B cell (primary cell): ENCODE results near the gene TMC1. TPM values are rescaled to one million over a fixed set of nuclear protein-coding genes. Genes with fewer than 3 reads are reported as not detected.

ENCODE experiments used
- ATAC-seq: fragments of 200-7000 bp; cut with Tn5 transposase; one replicate; pipeline ENCODE4 v1.10.0; 2021; ENCODE audit warnings: low read depth, mild to moderate bottlenecking, moderate number of reproducible peaks, moderate library complexity
- CTCF ChIA-PET: fragments of 350-600 bp; sonication (Branson Sonifier 250); formaldehyde crosslinking; loops from one replicate; lab custom pipeline; 2021; ENCODE audit warnings: antibody characterized with exemption, inconsistent platforms; lab: Charles Lee
- POLR2A ChIA-PET: fragments of 350-600 bp; sonication (Branson Sonifier 250); formaldehyde crosslinking; loops from one replicate; lab custom pipeline; 2021; ENCODE audit warnings: antibody characterized with exemption; lab: Charles Lee
- DNase-seq: peaks from one replicate; pipeline ENCODE4 v3.0.0; 2013
- H2AFZ ChIP-seq: 2 replicates; pipeline ENCODE4 v1.6.1; 2012; ENCODE audit warnings: mild to moderate bottlenecking, low read depth, low read length; ENCODE audit not compliant: insufficient read depth, poor library complexity, severe bottlenecking
- H3K27ac ChIP-seq, 2 donors: 1 replicate in 1 of 2; 2 replicates in 1 of 2; pipeline ENCODE4 v1.5.1; 2012 to 2013; ENCODE audit warnings: low read length in 2 of 2, mild to moderate bottlenecking in 2 of 2, moderate library complexity in 1 of 2
- H3K27me3 ChIP-seq, 4 experiments: fragments of 200-600 bp in 1 of 4; sonication (generic) in 1 of 4; replicated peaks in 1 of 4; 1 replicate in 2 of 4; 2 replicates in 2 of 4; pipeline versions ENCODE4 v1.6.1 to v1.7.0; 2013 to 2016; ENCODE audit warnings: low read length in 3 of 4, mild to moderate bottlenecking in 2 of 4, mixed read lengths in 1 of 4, moderate library complexity in 1 of 4; ENCODE audit not compliant: insufficient read depth in 4 of 4, control insufficient read depth in 3 of 4; ENCODE audit errors: control extremely low read depth in 1 of 4
- H3K36me3 ChIP-seq, 2 experiments: replicated peaks in 1 of 2; 1 replicate in 1 of 2; 2 replicates in 1 of 2; pipeline versions ENCODE4 v1.6.1 to v1.7.1; 2013; ENCODE audit warnings: low read length in 1 of 2; ENCODE audit not compliant: insufficient read depth in 2 of 2, control insufficient read depth in 1 of 2; ENCODE audit errors: control extremely low read depth in 1 of 2, extremely low read depth in 1 of 2
- H3K4me1 ChIP-seq, 2 donors: fragments of 200-600 bp in 1 of 2; sonication (generic) in 1 of 2; 1 replicate in 1 of 2; 2 replicates in 1 of 2; pipeline versions ENCODE4 v1.5.1 to v1.6.1; 2013 to 2017; ENCODE audit warnings: low read length in 2 of 2; ENCODE audit not compliant: control insufficient read depth in 2 of 2, insufficient read depth in 2 of 2
- H3K4me2 ChIP-seq: replicated peaks from 2 replicates; pipeline ENCODE3; 2012; ENCODE audit warnings: mild to moderate bottlenecking, low read depth, low read length; ENCODE audit not compliant: poor library complexity, severe bottlenecking
- H3K4me3 ChIP-seq, 5 experiments: fragments of 200-600 bp in 1 of 5; sonication (generic) in 1 of 5; 1 replicate in 3 of 5; 2 replicates in 2 of 5; pipeline versions ENCODE4 v1.5.1 to v1.7.0; 2011 to 2016; ENCODE audit warnings: low read length in 4 of 5, mild to moderate bottlenecking in 4 of 5, low read depth in 2 of 5, control low read depth in 1 of 5, moderate library complexity in 1 of 5; ENCODE audit not compliant: insufficient read depth in 1 of 5; ENCODE audit errors: control extremely low read depth in 1 of 5, extremely low read depth in 1 of 5
- H3K79me2 ChIP-seq: fragments of 200-600 bp; sonication (generic); one replicate; pipeline ENCODE4 v1.6.0; 2016; ENCODE audit warnings: low read length; ENCODE audit not compliant: control insufficient read depth, insufficient read depth
- H3K9ac ChIP-seq: fragments of 200-600 bp; sonication (generic); 2 replicates; pipeline ENCODE4 v1.6.1; 2017; ENCODE audit warnings: mild to moderate bottlenecking, low read length, moderate library complexity
- H3K9me3 ChIP-seq, 3 donors: one replicate each; pipeline versions ENCODE4 v1.6.1 to v1.7.1; 2013; ENCODE audit warnings: low read length in 2 of 3; ENCODE audit not compliant: control insufficient read depth in 2 of 3, insufficient read depth in 1 of 3; ENCODE audit errors: control extremely low read depth in 1 of 3
- H4K20me1 ChIP-seq: 2 replicates; pipeline ENCODE4 v1.6.0; 2012; ENCODE audit warnings: mild to moderate bottlenecking, low read length; ENCODE audit not compliant: insufficient read depth, control insufficient read depth, poor library complexity, severe bottlenecking
- H3K27ac Mint-ChIP-seq: one replicate; pipeline ENCODE4 v1.8.0; 2021; ENCODE audit warnings: mixed read lengths
- H3K27me3 Mint-ChIP-seq: one replicate; pipeline ENCODE4 v1.8.0; 2021; ENCODE audit warnings: mixed read lengths
- H3K4me1 Mint-ChIP-seq: one replicate; pipeline ENCODE4 v1.8.0; 2021; ENCODE audit warnings: mixed read lengths
- H3K4me3 Mint-ChIP-seq: one replicate; pipeline ENCODE4 v1.8.0; 2021; ENCODE audit warnings: mixed read lengths
- H3K9me3 Mint-ChIP-seq: one replicate; pipeline ENCODE4 v1.8.0; 2022; ENCODE audit warnings: mixed read lengths; ENCODE audit not compliant: insufficient read depth
- EZH2 ChIP-seq: IDR thresholded peaks from 2 replicates; pipeline ENCODE4 v1.6.1; 2012; ENCODE audit warnings: borderline replicate concordance, low read depth, mild to moderate bottlenecking, moderate library complexity, low read length; ENCODE audit not compliant: insufficient read depth, poor library complexity, severe bottlenecking
- WGBS: methylation state at CpG from one replicate; pipeline ENCODE4 v1.1.5; 2013; ENCODE audit warnings: missing lambda C conversion rate; ENCODE audit not compliant: insufficient coverage; 5-methylcytosine and 5-hydroxymethylcytosine counted together
- intact Hi-C: fragments of 100-400 bp; cut with micrococcal nuclease; formaldehyde crosslinking; loops from one replicate; pipeline ENCODE4 v1.10.0; 2022
- polyA plus RNA-seq: library from polyadenylated mRNA; depleted of rRNA; stranded (reverse); fragments of >200 nt; gene quantifications from 2 replicates; pipeline ENCODE4 v1.2.3, GENCODE V29; 2012
- total RNA-seq, 2 donors: library from RNA; stranded (reverse); fragments of 120-200 nt in 1 of 2; gene quantifications; 1 replicate in 1 of 2; 2 replicates in 1 of 2; pipeline versions ENCODE4 v1.2.3 to v1.2.4, GENCODE V29; 2013 to 2022
- TF ChIP-seq, protein P1 (sequence below): fragments of 200-600 bp; IDR thresholded peaks from one replicate; pipeline ENCODE4 v1.8.0; 2022; ENCODE audit warnings: antibody characterized with exemption, mild to moderate bottlenecking

TMC1 gene
- total and polyA plus RNA-seq, 2 donors (not counting 1 experiment from before 2014, with no cell fraction given) = not detected

DNA sequence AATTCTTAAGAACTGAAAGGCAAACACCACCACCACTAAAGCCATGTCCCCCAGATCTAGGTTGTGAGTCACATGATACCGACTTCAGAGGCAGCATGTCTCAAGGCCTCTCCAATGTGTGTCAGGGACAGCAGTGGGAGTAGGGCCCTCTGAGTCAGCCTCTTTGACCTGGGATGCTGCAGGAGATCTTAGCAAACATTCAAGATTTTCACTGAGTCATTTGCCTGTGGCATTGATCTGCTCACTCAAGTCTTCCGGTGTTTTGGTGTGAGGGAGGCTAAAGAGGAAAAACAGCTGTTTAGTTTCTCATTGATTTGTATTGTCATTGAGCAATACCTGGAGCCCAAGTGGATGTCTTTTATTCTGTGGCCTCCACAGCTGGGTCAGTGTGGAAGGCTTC is 36.1 kb downstream of the TMC1 start:
- ChIA-PET POLR2A (no interaction called here), CTCF (no interaction called here)
- H3K4me3 Mint-ChIP-seq = no peak overlapping the region
- Histone ChIP-seq H3K9ac (no peak overlapping the region), H3K4me3 (no peak overlapping the region), H3K9me3 (no peaks in the 10 kb centered on the region), H3K79me2 (no peaks in the 10 kb centered on the region), H4K20me1 (no peaks in the 10 kb centered on the region), H3K27ac (no peak overlapping the region), H3K4me1 (no peaks in the 10 kb centered on the region), H3K27me3 (peaks cover 0 to 3% (median 0%) of the 10 kb centered on the region in 4 experiments), H2AFZ (no peak overlapping the region), H3K4me2 (no peak overlapping the region), H3K36me3 (no peaks in the 10 kb centered on the region)
- WGBS = 92% methylated on average over 2 of the region's 2 CpGs
- DNase-seq (no peak), ATAC-seq (no peak)
- H3K27me3 Mint-ChIP-seq = peaks cover 10% of the 10 kb centered on the region
- intact Hi-C loops = no loop called here
- no peaks in the 10 kb centered on the region for H3K4me1 Mint-ChIP-seq
- no peaks in the 10 kb centered on the region for H3K9me3 Mint-ChIP-seq
- TF ChIP-seq, protein P1, sequence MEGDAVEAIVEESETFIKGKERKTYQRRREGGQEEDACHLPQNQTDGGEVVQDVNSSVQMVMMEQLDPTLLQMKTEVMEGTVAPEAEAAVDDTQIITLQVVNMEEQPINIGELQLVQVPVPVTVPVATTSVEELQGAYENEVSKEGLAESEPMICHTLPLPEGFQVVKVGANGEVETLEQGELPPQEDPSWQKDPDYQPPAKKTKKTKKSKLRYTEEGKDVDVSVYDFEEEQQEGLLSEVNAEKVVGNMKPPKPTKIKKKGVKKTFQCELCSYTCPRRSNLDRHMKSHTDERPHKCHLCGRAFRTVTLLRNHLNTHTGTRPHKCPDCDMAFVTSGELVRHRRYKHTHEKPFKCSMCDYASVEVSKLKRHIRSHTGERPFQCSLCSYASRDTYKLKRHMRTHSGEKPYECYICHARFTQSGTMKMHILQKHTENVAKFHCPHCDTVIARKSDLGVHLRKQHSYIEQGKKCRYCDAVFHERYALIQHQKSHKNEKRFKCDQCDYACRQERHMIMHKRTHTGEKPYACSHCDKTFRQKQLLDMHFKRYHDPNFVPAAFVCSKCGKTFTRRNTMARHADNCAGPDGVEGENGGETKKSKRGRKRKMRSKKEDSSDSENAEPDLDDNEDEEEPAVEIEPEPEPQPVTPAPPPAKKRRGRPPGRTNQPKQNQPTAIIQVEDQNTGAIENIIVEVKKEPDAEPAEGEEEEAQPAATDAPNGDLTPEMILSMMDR = no peak
- no peak for TF ChIP-seq EZH2
- H3K27ac Mint-ChIP-seq = no peak overlapping the region

DNA sequence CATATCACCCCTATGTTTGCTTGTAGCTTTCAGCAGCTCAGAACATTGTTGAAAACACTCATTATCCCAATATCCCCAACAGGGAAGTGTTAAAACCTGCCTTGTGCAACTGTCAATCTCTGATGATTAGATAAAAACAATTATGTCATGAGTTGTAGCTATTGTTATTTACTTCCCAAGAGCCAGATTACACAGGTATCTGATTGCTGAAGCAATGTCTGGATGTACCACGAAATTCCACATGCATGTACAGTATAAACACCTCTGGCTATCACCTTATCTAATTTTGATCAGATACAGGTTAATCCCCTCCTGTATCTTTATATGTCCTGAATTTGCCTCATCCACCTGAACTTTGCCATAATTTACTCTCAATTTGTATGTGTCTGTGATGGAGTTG is 38.7 kb downstream of the TMC1 start:
- H3K27ac ChIP-seq = no peak overlapping the region
- intact Hi-C loops = no loop called here
- H4K20me1 ChIP-seq = no peaks in the 10 kb centered on the region
- H3K9me3 Mint-ChIP-seq = no peaks in the 10 kb centered on the region
- H3K9ac ChIP-seq = no peak overlapping the region
- peaks cover 12% of the 10 kb centered on the region for H3K27me3 Mint-ChIP-seq
- DNase-seq (no peak), ATAC-seq (no peak)
- H3K4me2 ChIP-seq = no peak overlapping the region
- H3K4me1 Mint-ChIP-seq = no peaks in the 10 kb centered on the region
- TF ChIP-seq EZH2 = no peak
- TF ChIP-seq, protein P1 = no peak
- H3K9me3 ChIP-seq = no peaks in the 10 kb centered on the region
- no peaks in the 10 kb centered on the region for H3K79me2 ChIP-seq
- H3K4me3 Mint-ChIP-seq = no peak overlapping the region
- H3K4me1 ChIP-seq = no peaks in the 10 kb centered on the region
- WGBS = no CpG with 5 or more reads among the region's 1 CpG
- H3K36me3 ChIP-seq = no peaks in the 10 kb centered on the region
- H3K4me3 ChIP-seq = no peak overlapping the region
- POLR2A ChIA-PET = no interaction called here
- H2AFZ ChIP-seq = no peak overlapping the region
- H3K27me3 ChIP-seq = peaks cover 0 to 3% (median 0%) of the 10 kb centered on the region in 4 experiments
- H3K27ac Mint-ChIP-seq = no peak overlapping the region
- CTCF ChIA-PET = no interaction called here
